Measurements from ENCODE around the gene SDK1. TPM values are rescaled to one million over a fixed set of nuclear protein-coding genes. Genes with fewer than 3 reads are reported as not detected.

Gene SDK1
- total RNA-seq, 1 donor from 2014 or later: 2.2 TPM

- intact Hi-C loops (cut with DNase I): no loop called here
- no peak for DNase-seq
- no peak for ATAC-seq (ENCODE audit: poor library complexity)
Measured at GRCh38 chr7:3378390-3379150, 77.5 kb downstream of the SDK1 start.

GRCh38 chr7:3380034-3380433 is 79.0 kb downstream of the SDK1 start:
- no peak for DNase-seq
- no peak for ATAC-seq (ENCODE audit: poor library complexity)
- intact Hi-C loops (cut with DNase I): no loop called here

DNA sequence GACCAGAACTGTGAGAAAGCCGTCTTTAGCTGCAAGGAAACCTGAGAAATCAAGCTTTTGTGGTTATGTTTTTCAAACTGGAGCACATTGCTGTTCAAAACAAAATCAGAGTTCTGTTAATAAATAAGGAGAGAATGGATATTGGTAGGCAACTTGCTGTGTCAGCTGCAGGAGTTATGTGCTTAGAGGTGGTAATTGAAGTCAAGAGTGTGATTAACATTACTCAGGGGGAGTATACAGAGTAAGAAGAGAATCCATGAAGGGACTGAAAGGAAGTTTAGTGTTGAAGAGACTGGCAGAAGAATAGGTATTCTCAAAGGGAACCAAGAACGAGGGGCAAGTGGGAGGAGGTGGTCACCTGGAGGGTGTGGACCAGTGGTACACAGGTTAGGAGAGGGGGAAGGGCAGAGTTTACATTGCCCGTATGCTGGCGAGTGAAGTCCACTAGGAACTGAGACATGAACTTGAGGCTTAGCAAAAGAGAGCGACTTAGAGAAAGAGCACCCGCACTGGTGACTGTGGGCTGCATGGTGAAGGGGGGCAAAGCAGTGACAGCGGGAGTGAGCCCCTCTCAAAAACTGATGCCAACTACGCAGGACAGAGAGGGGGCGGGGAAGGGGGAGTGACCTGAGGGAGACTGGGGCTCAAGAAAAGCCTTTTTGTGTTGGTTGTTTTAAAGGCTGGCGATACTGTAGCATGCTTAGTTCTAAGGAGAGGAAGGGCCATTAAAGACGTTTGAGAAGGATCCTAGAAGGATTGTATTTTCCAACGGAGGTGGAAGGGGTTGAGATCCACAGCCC is 80.0 kb downstream of the SDK1 start:
- DNase-seq: no peak
- ATAC-seq (ENCODE audit: poor library complexity): no peak
- intact Hi-C loops (cut with DNase I): no loop called here

DNA sequence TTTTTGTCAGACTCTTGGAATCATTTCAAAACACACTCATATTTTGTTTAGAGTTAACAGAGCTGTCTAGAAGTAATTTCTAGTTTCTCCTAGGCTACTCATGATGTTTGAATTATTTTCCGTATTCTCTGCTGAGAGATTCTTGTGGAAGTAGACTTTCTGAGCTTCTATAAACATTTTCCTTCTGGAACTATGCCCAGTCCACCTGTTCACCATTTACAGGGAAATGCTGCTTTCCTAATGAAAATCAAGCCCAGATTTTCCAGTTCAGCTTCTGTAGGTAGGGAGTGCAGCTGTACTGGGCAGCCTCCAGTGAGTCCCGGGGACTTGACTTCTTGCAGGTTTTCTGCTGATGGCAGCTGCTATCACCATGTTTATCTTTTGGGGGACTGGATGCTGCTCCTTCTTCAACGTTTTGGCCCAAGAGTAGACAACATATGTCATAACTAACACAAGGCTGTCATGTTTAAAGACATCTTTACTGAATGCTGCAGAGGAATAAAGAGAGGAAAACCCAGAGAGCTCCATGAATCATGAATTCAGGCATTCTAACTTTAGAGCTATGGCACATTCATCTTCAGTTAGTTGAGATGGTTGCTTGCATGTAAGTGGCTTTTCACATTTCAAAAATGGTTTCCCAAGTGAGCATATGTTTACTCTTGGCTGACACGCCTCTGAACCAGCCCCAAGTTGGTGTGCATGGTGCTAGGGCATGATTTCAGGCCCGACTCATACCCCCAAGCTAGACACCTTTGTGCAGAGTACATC is 85.6 kb downstream of the SDK1 start:
- intact Hi-C loops (cut with DNase I): no loop called here
- DNase-seq (no peak), ATAC-seq (ENCODE audit: poor library complexity) (no peak)

- DNase-seq (no peak), ATAC-seq (ENCODE audit: poor library complexity) (no peak)
- intact Hi-C loops (cut with DNase I): no loop called here
Measured at GRCh38 chr7:3393862-3394261, 92.8 kb downstream of the SDK1 start.

- ATAC-seq (ENCODE audit: poor library complexity): no peak
- no peak for DNase-seq
- intact Hi-C loops (cut with DNase I): no loop called here
Measured at GRCh38 chr7:3397324-3397723, 96.3 kb downstream of the SDK1 start.

DNA sequence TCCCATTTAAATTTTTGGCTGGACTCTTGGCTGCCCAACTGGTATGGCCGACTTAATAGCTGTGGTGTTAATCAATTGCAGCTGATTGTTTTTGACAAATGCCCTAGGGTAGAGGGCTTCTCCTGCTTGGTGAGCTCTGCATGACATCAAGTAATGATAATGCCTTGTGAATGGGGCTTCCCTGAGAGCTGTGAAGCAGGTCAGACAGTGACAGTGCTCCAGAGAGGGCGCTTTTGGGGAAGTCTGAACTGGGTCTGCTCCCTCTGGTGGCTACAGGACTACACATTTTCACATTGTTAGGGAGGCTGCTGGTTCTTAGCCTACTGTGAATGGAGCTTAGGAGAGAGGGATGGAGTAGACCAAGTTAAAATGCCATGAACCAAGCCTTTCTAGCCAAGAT is 98.8 kb downstream of the SDK1 start:
- ATAC-seq (ENCODE audit: poor library complexity) (no peak), DNase-seq (no peak)
- intact Hi-C loops (cut with DNase I): no loop called here

DNA sequence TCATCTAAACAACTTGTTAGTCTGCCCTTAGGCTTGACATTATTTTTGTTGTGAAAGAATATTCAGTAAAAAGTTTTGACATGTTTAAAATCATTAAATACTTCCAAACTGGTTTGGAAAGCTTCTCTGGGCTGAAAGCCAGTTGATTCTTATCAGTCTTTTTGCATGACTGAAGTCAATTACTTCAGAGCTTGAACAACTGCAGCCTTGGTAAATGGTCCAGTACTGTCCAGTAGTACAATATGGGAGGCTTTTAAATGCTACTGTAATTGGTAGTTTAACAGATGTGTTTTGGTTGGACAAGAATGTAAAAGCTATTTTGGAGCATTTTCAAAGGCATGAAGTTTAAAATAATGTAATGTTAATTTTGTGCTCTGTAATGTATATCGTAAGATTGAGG is 103.4 kb downstream of the SDK1 start:
- intact Hi-C loops (cut with DNase I): no loop called here
- DNase-seq (no peak), ATAC-seq (ENCODE audit: poor library complexity) (no peak)

DNA sequence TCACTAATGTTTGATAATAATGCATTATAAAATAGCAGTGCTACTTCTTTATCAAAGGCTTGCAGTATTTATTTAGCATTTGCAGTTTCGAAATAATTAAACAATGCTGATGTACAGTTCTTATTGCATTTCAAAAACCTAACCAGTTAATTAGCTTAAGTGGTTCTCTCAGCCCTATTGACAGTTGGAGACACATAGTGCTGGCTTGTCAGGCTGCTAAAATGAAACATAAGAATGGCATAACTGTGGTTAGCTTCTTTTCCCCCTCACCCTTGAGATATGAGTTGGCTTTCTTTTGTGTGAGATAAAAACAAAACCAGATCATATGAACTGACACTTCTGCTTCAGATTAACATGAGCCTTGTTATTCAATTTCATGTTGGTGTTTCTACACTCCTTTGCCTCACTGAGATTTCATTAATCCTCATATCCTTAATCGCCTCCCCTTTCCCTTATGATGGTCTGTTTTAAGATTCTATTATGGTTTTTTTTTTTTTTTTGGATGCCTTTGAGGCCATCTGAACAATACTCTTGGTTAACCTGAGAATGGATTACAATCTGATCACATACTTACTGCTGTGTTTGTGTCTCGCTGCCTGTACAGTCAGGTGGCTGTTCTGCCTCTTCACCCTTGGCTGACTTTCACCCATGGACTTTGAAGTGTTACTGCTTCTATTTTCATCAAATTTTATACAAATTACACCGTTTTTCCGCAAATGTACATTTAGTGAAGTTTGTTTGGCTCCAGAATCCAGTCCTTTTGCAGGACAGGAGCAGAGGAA is 108.0 kb downstream of the SDK1 start:
- DNase-seq (no peak), ATAC-seq (ENCODE audit: poor library complexity) (no peak)
- intact Hi-C loops (cut with DNase I): no loop called here

DNA sequence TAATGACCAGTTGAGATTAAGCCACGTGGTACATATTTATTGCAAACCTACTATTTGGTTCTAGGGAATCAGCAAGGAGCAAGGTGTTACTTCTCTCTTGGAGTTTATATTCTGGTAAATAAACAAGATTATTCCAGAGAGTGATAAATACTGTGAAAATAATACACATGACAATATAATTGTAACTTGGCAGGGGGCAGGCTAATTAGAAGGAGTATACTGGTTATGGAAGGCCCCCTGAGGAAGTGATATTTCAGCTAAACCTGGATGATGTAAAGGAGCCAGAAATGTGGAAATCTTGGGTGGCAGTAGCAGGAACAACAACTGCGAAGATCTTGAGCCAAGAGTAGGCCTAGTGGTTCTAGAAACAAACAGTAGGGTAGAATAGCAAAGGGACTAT is 111.8 kb downstream of the SDK1 start:
- no peak for DNase-seq
- intact Hi-C loops (cut with DNase I): no loop called here
- no peak for ATAC-seq (ENCODE audit: poor library complexity)

- ATAC-seq (ENCODE audit: poor library complexity) (no peak), DNase-seq (no peak)
- intact Hi-C loops (cut with DNase I): no loop called here
Measured at GRCh38 chr7:3415861-3416312, 114.8 kb downstream of the SDK1 start.

- DNase-seq: no peak
- no peak for ATAC-seq (ENCODE audit: poor library complexity)
- intact Hi-C loops (cut with DNase I): no loop called here
Measured at GRCh38 chr7:3416453-3416852, 115.4 kb downstream of the SDK1 start.

DNA sequence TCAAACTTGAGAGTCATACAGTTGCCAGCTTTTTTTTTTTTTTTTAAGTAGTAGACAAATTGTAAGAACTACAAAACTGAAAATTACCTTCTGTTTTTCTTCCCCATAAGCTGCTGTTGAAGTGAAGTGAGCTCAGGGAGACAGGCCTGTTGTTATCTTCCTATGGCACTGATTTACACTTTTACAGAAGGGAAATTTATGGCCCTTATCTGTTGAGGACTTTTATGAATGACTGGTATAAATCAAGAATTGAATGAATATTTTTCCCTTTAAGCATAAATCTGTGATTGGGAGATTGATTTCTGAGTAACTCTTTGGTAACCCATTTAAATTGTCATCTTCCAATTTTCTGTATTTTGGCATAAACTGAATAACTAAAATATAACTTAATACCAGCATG is 124.0 kb downstream of the SDK1 start:
- DNase-seq (no peak), ATAC-seq (ENCODE audit: poor library complexity) (no peak)
- intact Hi-C loops (cut with DNase I): no loop called here

DNA sequence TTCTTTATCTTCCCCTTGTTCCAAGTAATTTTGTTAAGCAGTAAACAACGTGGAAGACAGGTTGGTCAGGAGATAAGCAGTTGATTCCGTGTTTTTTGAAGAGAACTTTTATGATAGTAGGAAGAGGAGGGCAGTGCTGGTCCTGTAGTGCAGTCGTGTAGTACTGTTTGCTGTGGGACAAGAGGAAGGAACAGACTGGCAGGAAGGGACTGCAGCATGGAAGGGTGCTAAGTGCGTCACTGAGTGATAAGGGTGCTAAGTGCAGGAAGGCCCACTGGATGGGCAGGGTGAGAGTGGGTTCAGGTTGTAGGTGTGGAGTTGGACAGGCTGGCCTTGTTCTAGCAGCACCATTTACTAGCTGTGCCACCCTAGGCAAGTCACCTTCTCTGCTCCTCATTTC is 125.0 kb downstream of the SDK1 start:
- DNase-seq (no peak), ATAC-seq (ENCODE audit: poor library complexity) (no peak)
- intact Hi-C loops (cut with DNase I): no loop called here

- no peak for ATAC-seq (ENCODE audit: poor library complexity)
- intact Hi-C loops (cut with DNase I): no loop called here
- no peak for DNase-seq
Measured at GRCh38 chr7:3427957-3428356, 126.9 kb downstream of the SDK1 start.

DNA sequence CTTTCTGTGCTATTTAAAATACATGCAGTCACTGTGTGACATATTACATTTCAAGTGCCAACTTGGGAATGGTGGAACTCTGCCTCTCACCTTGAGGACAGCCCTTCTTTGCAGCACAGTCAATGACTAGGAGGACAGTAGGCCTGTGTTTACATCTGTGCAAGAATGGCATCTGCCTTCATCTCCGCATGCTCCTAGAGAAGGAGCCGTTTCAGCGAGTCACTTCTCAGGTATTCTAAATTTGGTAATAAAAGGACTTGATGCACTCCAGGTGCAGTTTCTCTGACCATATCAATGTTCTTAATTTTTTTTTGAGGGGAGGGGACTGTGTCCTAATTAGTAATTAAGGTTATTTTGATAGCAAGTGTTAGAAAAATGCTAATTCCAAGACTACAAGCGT is 128.9 kb downstream of the SDK1 start:
- DNase-seq (no peak), ATAC-seq (ENCODE audit: poor library complexity) (no peak)
- intact Hi-C loops (cut with DNase I): no loop called here

DNA sequence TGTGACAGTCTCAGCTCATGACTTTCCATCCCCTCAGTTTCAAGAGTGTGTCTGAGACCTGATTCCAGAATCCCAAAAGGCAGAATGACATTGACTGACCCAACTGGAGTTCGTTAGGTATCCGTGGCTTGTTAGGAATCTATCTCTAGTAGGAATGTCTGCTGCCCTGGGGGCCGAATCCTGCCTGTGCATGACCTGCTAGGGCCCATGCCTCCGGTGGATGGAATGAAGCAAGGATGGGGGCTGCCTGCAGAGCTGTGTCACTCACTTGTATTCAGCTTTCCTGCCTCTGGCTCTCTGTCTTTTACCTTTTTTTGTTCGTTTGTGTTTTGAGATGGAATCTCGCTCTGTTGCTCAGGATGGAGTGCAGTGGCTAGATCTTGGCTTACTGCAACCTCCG is 129.5 kb downstream of the SDK1 start:
- intact Hi-C loops (cut with DNase I): no loop called here
- no peak for DNase-seq
- no peak for ATAC-seq (ENCODE audit: poor library complexity)

- intact Hi-C loops (cut with DNase I): no loop called here
- ATAC-seq (ENCODE audit: poor library complexity) (no peak), DNase-seq (no peak)
Measured at GRCh38 chr7:3431306-3431705, 130.3 kb downstream of the SDK1 start.

DNA sequence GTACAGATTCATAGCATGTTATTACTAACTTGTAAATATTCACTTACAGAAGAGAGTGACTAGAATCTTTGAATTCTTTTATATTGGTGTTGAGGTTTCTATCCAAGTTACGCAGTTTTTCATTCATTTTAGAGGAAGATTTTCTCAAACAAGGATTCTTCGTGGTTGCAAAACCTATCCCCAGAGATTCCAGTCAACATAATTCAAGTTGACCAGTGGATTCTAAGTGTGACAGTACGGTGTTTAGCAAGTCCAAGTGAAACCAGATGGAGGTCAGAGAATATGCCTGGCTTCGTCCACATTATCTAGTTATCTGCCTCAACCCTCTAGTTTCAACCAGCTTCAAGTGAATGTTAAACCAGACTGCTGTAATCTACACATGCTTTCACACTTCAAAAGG is 131.9 kb downstream of the SDK1 start:
- DNase-seq (no peak), ATAC-seq (ENCODE audit: poor library complexity) (no peak)
- intact Hi-C loops (cut with DNase I): no loop called here

All from Right ventricle myocardium superior (tissue), 1 donor.